ENCODE data around the gene EEA1. TPM values are rescaled to one million over a fixed set of nuclear protein-coding genes. Genes with fewer than 3 reads are reported as not detected.

EEA1 gene
- total RNA-seq, 2 experiments from 2014 or later: 20.8 to 21.7 TPM

- DNase-seq (no peak), ATAC-seq (no peak)
- Mint-ChIP-seq H3K27ac (peak overlapping the region; percentile 97), H3K36me3 (ENCODE audit: low read depth) (peaks cover 13% of the 10 kb centered on the region), H3K9me3 (no peaks in the 10 kb centered on the region), H3K4me1 (ENCODE audit: low read depth) (peaks cover 43% of the 10 kb centered on the region), H3K27me3 (no peaks in the 10 kb centered on the region), H3K4me3 (peak overlapping the region; percentile 85)
- ChIA-PET POLR2A (interaction anchor here (0.9 to 4.4 kb wide), 6 partner anchors 14 to 859 kb away, joined by 3 to 21 read pairs (median 4); no protein-coding TSS in a partner anchor), CTCF (interaction anchor here (0.9 to 1.7 kb wide), 6 partner anchors 15 to 140 kb away, joined by 3 to 6 read pairs (median 4); no protein-coding TSS in a partner anchor)
- intact Hi-C loops (cut with micrococcal nuclease): loop anchor here (5.0 to 10.0 kb wide), 2 partner anchors 82 to 139 kb away; no protein-coding TSS in a partner anchor
- TF ChIP-seq, protein P1, sequence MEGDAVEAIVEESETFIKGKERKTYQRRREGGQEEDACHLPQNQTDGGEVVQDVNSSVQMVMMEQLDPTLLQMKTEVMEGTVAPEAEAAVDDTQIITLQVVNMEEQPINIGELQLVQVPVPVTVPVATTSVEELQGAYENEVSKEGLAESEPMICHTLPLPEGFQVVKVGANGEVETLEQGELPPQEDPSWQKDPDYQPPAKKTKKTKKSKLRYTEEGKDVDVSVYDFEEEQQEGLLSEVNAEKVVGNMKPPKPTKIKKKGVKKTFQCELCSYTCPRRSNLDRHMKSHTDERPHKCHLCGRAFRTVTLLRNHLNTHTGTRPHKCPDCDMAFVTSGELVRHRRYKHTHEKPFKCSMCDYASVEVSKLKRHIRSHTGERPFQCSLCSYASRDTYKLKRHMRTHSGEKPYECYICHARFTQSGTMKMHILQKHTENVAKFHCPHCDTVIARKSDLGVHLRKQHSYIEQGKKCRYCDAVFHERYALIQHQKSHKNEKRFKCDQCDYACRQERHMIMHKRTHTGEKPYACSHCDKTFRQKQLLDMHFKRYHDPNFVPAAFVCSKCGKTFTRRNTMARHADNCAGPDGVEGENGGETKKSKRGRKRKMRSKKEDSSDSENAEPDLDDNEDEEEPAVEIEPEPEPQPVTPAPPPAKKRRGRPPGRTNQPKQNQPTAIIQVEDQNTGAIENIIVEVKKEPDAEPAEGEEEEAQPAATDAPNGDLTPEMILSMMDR (IDR thresholded peaks at IDR 0.05): no peak
Measured at GRCh38 chr12:92926549-92926948, 2.5 kb downstream of the EEA1 start.

DNA sequence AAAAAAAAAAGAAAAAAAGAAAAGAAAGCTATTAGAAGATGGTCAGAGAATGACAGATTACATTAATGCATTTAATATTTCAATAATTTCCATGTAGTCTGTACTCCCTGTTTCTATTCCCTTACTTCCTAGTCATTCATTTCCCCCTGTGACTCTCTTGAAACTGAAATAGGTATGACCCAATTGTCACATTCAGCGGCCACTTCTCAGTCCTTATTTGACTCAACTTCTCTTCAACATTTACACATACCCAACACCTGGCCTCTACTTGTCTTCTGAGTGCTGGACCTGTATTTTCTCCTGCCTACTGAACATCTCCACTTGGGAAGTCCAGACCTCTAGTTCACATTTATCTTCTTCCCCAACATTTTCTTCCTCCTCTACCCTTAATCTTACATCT is 7.2 kb downstream of the EEA1 start:
- ATAC-seq: peak; percentile 83
- Mint-ChIP-seq H3K27me3 (no peaks in the 10 kb centered on the region), H3K9me3 (no peaks in the 10 kb centered on the region), H3K4me1 (ENCODE audit: low read depth) (peaks cover 23% of the 10 kb centered on the region), H3K4me3 (no peak overlapping the region), H3K27ac (peak overlapping the region; percentile 5), H3K36me3 (ENCODE audit: low read depth) (peaks cover 13% of the 10 kb centered on the region)
- CTCF ChIA-PET: no interaction called here
- TF ChIP-seq, protein P1 (IDR thresholded peaks at IDR 0.05): no peak
- DNase-seq: peak; percentile 38
- intact Hi-C loops (cut with micrococcal nuclease): loop anchor here (10.0 kb wide), 1 partner anchor 77 kb away; no protein-coding TSS in a partner anchor
- POLR2A ChIA-PET: no interaction called here

DNA sequence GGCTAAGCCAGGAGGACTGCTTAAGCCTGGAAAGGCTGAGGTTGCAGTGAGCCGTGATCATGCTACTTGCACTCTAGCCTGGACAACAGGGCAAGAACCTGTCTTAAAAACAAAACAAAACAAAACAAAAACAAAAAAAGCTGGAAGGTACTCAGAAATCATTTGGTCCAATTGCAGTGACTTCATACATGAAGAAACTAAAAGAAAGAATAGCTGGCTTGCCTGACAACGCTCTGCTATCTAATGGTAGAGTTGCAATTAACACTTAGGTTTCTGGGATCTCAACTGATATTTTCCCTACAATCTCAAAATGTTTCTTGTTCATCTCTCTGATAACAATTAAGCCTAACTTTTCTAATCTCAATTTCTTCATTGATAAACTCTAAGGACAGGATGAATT is 13.7 kb downstream of the EEA1 start:
- no peak for ATAC-seq
- Mint-ChIP-seq H3K27me3 (no peaks in the 10 kb centered on the region), H3K9me3 (peaks cover 2% of the 10 kb centered on the region), H3K4me3 (no peak overlapping the region), H3K36me3 (ENCODE audit: low read depth) (peaks cover 20% of the 10 kb centered on the region), H3K4me1 (ENCODE audit: low read depth) (peaks cover 35% of the 10 kb centered on the region), H3K27ac (no peak overlapping the region)
- intact Hi-C loops (cut with micrococcal nuclease): no loop called here
- POLR2A ChIA-PET: interaction anchor here (1.0 kb wide), 1 partner anchor 13 kb away, joined by 4 read pairs; no protein-coding TSS in a partner anchor
- TF ChIP-seq, protein P1 (IDR thresholded peaks at IDR 0.05): no peak
- CTCF ChIA-PET: no interaction called here
- DNase-seq: no peak

GRCh38 chr12:92914170-92914569 is 14.9 kb downstream of the EEA1 start:
- Mint-ChIP-seq H3K27me3 (no peaks in the 10 kb centered on the region), H3K9me3 (peaks cover 5% of the 10 kb centered on the region), H3K4me3 (no peak overlapping the region), H3K36me3 (ENCODE audit: low read depth) (peaks cover 25% of the 10 kb centered on the region), H3K4me1 (ENCODE audit: low read depth) (peaks cover 36% of the 10 kb centered on the region), H3K27ac (no peak overlapping the region)
- DNase-seq (no peak), ATAC-seq (no peak)
- POLR2A ChIA-PET: no interaction called here
- CTCF ChIA-PET: no interaction called here
- TF ChIP-seq, protein P1 (IDR thresholded peaks at IDR 0.05): no peak
- intact Hi-C loops (cut with micrococcal nuclease): no loop called here

DNA sequence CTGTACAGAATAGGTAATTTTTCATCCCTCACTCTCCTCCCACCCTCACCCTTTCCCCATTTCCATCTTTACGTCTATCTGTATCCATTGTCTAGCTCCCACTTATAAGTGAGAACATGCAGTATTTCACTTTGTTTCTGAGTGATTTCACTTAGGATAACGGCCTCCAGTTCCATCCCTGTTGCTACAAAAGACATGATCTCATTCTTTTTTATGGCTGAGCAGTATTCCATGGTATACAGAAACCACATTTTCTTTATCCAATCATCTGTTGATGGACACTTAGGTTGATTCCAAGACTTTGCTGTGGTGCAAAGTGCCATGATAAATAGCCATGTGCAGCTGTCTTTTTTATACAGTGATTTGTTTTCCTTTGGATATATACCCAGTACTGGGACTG is 16.4 kb downstream of the EEA1 start:
- POLR2A ChIA-PET: interaction anchor here (3.7 kb wide), 1 partner anchor 16 kb away, joined by 21 read pairs; the partner anchor contains the start of gene EEA1
- intact Hi-C loops (cut with micrococcal nuclease): no loop called here
- TF ChIP-seq, protein P1 (IDR thresholded peaks at IDR 0.05): no peak
- peaks cover 29% of the 10 kb centered on the region for H3K36me3 Mint-ChIP-seq (ENCODE audit: low read depth)
- H3K27ac Mint-ChIP-seq: peak overlapping the region; percentile 85
- CTCF ChIA-PET: interaction anchor here (1.4 kb wide), 1 partner anchor 85 kb away, joined by 4 read pairs; no protein-coding TSS in a partner anchor
- H3K9me3 Mint-ChIP-seq: peaks cover 6% of the 10 kb centered on the region
- no peak overlapping the region for H3K4me3 Mint-ChIP-seq
- H3K4me1 Mint-ChIP-seq (ENCODE audit: low read depth): peaks cover 46% of the 10 kb centered on the region
- no peaks in the 10 kb centered on the region for H3K27me3 Mint-ChIP-seq
- ATAC-seq: no peak
- no peak for DNase-seq
